Astrocyte (in vitro differentiated cells and primary cell): ENCODE measurements around the gene PTPRO. TPM values are rescaled to one million over a fixed set of nuclear protein-coding genes. Genes with fewer than 3 reads are reported as not detected.

Experiments
- DNase-seq: peaks from one replicate; pipeline ENCODE4 v3.0.0-alpha.2; 2010; ENCODE audit warnings: low read depth
- FAIRE-seq: peaks from 2 replicates; lab custom pipeline; 2011; peaks lifted over from hg19 to GRCh38; lab: Jason Lieb, UNC
- H2AFZ ChIP-seq: 2 replicates; pipeline ENCODE4 v1.6.0; 2012; ENCODE audit warnings: low read depth, low read length, inconsistent platforms
- H3K27ac ChIP-seq: 2 replicates; pipeline ENCODE4 v1.5.1; 2011; ENCODE audit warnings: low read depth, low read length, inconsistent platforms
- H3K27me3 ChIP-seq: 2 replicates; pipeline ENCODE4 v1.6.0; 2011; ENCODE audit warnings: low read length, inconsistent platforms; ENCODE audit not compliant: insufficient read depth
- H3K36me3 ChIP-seq: 2 replicates; pipeline ENCODE4 v1.5.1; 2011; ENCODE audit warnings: low read length, inconsistent platforms; ENCODE audit not compliant: insufficient read depth
- H3K4me1 ChIP-seq: 2 replicates; pipeline ENCODE4 v1.5.1; 2011; ENCODE audit warnings: low read length, inconsistent platforms; ENCODE audit not compliant: insufficient read depth
- H3K4me2 ChIP-seq: 2 replicates; pipeline ENCODE4 v1.6.0; 2012; ENCODE audit warnings: low read length, inconsistent platforms
- H3K4me3 ChIP-seq: 2 replicates; pipeline ENCODE4 v1.5.1; 2011; ENCODE audit warnings: low read depth, mild to moderate bottlenecking, low read length, inconsistent platforms; ENCODE audit not compliant: insufficient read depth
- H3K79me2 ChIP-seq: 2 replicates; pipeline ENCODE4 v1.6.0; 2012; ENCODE audit warnings: mild to moderate bottlenecking, low read length, inconsistent platforms; ENCODE audit not compliant: insufficient read depth
- H3K9ac ChIP-seq: 2 replicates; pipeline ENCODE4 v1.6.0; 2012; ENCODE audit warnings: mild to moderate bottlenecking, low read length, inconsistent platforms
- H3K9me3 ChIP-seq: 2 replicates; pipeline ENCODE4 v1.5.1; 2012; ENCODE audit warnings: low read depth, mild to moderate bottlenecking, low read length, inconsistent platforms; ENCODE audit not compliant: insufficient read depth
- H4K20me1 ChIP-seq: 2 replicates; pipeline ENCODE4 v1.6.0; 2012; ENCODE audit warnings: low read length, inconsistent platforms; ENCODE audit not compliant: insufficient read depth
- H3K27ac Mint-ChIP-seq: one replicate; pipeline ENCODE4 v1.8.0; 2021; ENCODE audit warnings: mild to moderate bottlenecking, mixed read lengths; ENCODE audit not compliant: unreplicated experiment
- H3K27me3 Mint-ChIP-seq: one replicate; pipeline ENCODE4 v1.8.0; 2021; ENCODE audit warnings: low read depth, mixed read lengths; ENCODE audit not compliant: unreplicated experiment
- H3K36me3 Mint-ChIP-seq: one replicate; pipeline ENCODE4 v1.8.0; 2021; ENCODE audit warnings: low read depth, mixed read lengths; ENCODE audit not compliant: unreplicated experiment
- H3K4me1 Mint-ChIP-seq: one replicate; pipeline ENCODE4 v1.8.0; 2021; ENCODE audit warnings: low read depth, mixed read lengths; ENCODE audit not compliant: unreplicated experiment
- H3K4me3 Mint-ChIP-seq: one replicate; pipeline ENCODE4 v1.8.0; 2021; ENCODE audit warnings: mild to moderate bottlenecking, moderate library complexity, mixed read lengths; ENCODE audit not compliant: unreplicated experiment
- H3K9me3 Mint-ChIP-seq: one replicate; pipeline ENCODE4 v1.8.0; 2021; ENCODE audit warnings: mild to moderate bottlenecking, mixed read lengths; ENCODE audit not compliant: unreplicated experiment
- EZH2 ChIP-seq: IDR thresholded peaks from 2 replicates; pipeline ENCODE4 v1.6.1; 2012; ENCODE audit warnings: mild to moderate bottlenecking, low read length, inconsistent platforms; ENCODE audit not compliant: insufficient read depth
- total RNA-seq: library from RNA; stranded (reverse); gene quantifications from 2 replicates; pipeline ENCODE4 v1.2.1, GENCODE V29; 2021
- TF ChIP-seq, protein P1 (sequence below): IDR thresholded peaks from 2 replicates; pipeline ENCODE4 v1.5.1; 2011; ENCODE audit warnings: low read depth, mild to moderate bottlenecking, inconsistent platforms, low read length, moderate library complexity; ENCODE audit not compliant: insufficient read depth

The PTPRO gene
- total RNA-seq, 1 donor from 2014 or later, result 0.39 TPM

GRCh38 chr12:15407025-15407424 is 84.7 kb downstream of the PTPRO start:
- no peak for DNase-seq
- Mint-ChIP-seq H3K9me3 (no peaks in the 10 kb centered on the region), H3K27me3 (no peaks in the 10 kb centered on the region), H3K4me3 (no peak overlapping the region), H3K36me3 (no peaks in the 10 kb centered on the region), H3K4me1 (peaks cover 1% of the 10 kb centered on the region), H3K27ac (no peak overlapping the region)
- Histone ChIP-seq H3K9ac (no peak overlapping the region), H3K4me3 (no peak overlapping the region), H3K36me3 (no peaks in the 10 kb centered on the region), H2AFZ (no peak overlapping the region), H3K27me3 (no peaks in the 10 kb centered on the region), H3K9me3 (no peaks in the 10 kb centered on the region), H3K27ac (no peak overlapping the region), H3K4me2 (no peak overlapping the region), H3K79me2 (no peaks in the 10 kb centered on the region), H3K4me1 (peaks cover 4% of the 10 kb centered on the region), H4K20me1 (no peaks in the 10 kb centered on the region)
- no peak for FAIRE-seq
- TF ChIP-seq, protein P1, sequence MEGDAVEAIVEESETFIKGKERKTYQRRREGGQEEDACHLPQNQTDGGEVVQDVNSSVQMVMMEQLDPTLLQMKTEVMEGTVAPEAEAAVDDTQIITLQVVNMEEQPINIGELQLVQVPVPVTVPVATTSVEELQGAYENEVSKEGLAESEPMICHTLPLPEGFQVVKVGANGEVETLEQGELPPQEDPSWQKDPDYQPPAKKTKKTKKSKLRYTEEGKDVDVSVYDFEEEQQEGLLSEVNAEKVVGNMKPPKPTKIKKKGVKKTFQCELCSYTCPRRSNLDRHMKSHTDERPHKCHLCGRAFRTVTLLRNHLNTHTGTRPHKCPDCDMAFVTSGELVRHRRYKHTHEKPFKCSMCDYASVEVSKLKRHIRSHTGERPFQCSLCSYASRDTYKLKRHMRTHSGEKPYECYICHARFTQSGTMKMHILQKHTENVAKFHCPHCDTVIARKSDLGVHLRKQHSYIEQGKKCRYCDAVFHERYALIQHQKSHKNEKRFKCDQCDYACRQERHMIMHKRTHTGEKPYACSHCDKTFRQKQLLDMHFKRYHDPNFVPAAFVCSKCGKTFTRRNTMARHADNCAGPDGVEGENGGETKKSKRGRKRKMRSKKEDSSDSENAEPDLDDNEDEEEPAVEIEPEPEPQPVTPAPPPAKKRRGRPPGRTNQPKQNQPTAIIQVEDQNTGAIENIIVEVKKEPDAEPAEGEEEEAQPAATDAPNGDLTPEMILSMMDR, result no peak
- no peak for TF ChIP-seq EZH2

DNA sequence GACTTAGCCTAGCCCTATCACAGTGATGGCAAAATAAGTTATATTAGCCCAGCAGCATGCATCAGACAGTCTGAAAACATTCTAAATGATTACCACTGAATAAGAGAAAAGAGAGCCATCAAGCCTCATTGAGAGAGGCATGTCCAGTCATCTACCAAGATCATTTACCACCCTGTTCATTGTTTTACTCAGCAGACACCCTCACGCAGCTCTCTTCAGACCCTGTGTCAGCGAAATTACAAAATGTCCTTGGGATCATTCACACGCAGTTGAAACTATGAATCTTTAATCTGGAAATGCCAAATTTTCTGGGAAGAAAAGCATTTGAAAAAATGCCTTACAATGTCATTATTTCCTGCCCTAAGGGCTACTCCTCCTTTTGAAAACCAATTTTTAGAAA is 89.5 kb downstream of the PTPRO start:
- no peak overlapping the region for H3K4me2 ChIP-seq
- no peaks in the 10 kb centered on the region for H3K79me2 ChIP-seq
- FAIRE-seq (no peak), DNase-seq (no peak)
- Mint-ChIP-seq H3K27ac (no peak overlapping the region), H3K36me3 (no peaks in the 10 kb centered on the region), H3K9me3 (no peaks in the 10 kb centered on the region), H3K4me3 (no peak overlapping the region), H3K4me1 (no peaks in the 10 kb centered on the region), H3K27me3 (no peaks in the 10 kb centered on the region)
- no peak overlapping the region for H3K9ac ChIP-seq
- H3K9me3 ChIP-seq, result no peaks in the 10 kb centered on the region
- no peaks in the 10 kb centered on the region for H3K27me3 ChIP-seq
- no peaks in the 10 kb centered on the region for H3K4me1 ChIP-seq
- no peaks in the 10 kb centered on the region for H3K36me3 ChIP-seq
- no peaks in the 10 kb centered on the region for H4K20me1 ChIP-seq
- H3K4me3 ChIP-seq, result no peak overlapping the region
- H3K27ac ChIP-seq, result no peak overlapping the region
- TF ChIP-seq, protein P1, result no peak
- no peak for TF ChIP-seq EZH2
- H2AFZ ChIP-seq, result no peak overlapping the region

- no peak overlapping the region for H3K9ac ChIP-seq
- Mint-ChIP-seq H3K9me3 (no peaks in the 10 kb centered on the region), H3K4me3 (no peak overlapping the region), H3K27ac (no peak overlapping the region), H3K36me3 (no peaks in the 10 kb centered on the region), H3K27me3 (no peaks in the 10 kb centered on the region), H3K4me1 (no peaks in the 10 kb centered on the region)
- FAIRE-seq (no peak), DNase-seq (no peak)
- no peaks in the 10 kb centered on the region for H4K20me1 ChIP-seq
- no peaks in the 10 kb centered on the region for H3K36me3 ChIP-seq
- no peaks in the 10 kb centered on the region for H3K9me3 ChIP-seq
- TF ChIP-seq, protein P1, result no peak
- TF ChIP-seq EZH2, result no peak
- no peak overlapping the region for H3K4me2 ChIP-seq
- H3K4me1 ChIP-seq, result no peaks in the 10 kb centered on the region
- H3K79me2 ChIP-seq, result no peaks in the 10 kb centered on the region
- no peak overlapping the region for H2AFZ ChIP-seq
- H3K27me3 ChIP-seq, result no peaks in the 10 kb centered on the region
- H3K27ac ChIP-seq, result no peak overlapping the region
- H3K4me3 ChIP-seq, result no peak overlapping the region
Observed at GRCh38 chr12:15417691-15418090, 95.4 kb downstream of the PTPRO start.
